ENCODE results near the gene ATG3. TPM values are rescaled to one million over a fixed set of nuclear protein-coding genes. Genes with fewer than 3 reads are reported as not detected.

The ATG3 gene
- total RNA-seq, result 39.8 and 46.3 TPM in 2 replicates
- long read RNA-seq, transcript ATG3-201 (12 exons, 1,570 nt), result major isoform, 93 of 106 reads
- long read RNA-seq, partial matches to known transcripts, result 1 of 106 reads
- long read RNA-seq, other reads (novel, unspliced or antisense), result 6 of 106 reads

DNA sequence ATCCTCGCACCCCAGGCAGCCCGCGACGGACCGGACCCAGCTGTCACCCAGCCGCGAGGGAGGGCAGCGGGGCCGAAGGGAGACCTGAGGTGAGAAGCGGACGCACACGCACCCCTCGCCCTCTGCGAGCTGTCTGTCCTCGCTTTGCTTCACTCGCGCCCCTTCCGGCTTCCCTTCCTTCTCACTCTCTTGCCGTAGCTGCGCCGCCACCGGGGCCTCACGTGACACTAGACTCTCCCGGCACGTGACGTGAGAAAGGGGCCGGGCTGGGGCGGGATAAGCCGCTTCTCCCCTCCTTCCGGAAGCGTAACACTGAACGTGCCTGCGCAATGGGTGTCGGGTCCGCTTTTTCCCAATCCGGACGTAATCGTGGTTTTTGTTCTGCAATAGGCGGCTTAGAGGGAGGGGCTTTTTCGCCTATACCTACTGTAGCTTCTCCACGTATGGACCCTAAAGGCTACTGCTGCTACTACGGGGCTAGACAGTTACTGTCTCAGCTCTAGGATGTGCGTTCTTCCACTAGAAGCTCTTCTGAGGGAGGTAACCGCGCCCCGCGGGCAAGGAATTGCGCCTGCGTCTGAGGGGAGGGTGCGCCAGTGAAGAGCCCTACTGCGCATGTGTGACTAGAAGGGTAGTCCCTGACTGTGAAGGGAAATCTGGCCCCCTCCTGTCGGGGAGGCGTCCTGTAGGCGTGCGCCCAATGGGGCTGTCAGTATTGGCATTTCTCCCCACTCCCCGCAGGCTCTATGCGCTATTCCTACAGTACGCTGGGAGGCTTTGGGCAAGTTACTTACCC is at the start of gene ATG3, which contains the start of gene SLC35A5:
Gene ATG3, minus strand, starts transcription at position 229 of the 796 bp plus-strand sequence. CDS start 434 bp downstream, outside the sequence.
Gene SLC35A5, plus strand, starts transcription at position 312 of the 796 bp plus-strand sequence. CDS start 1,359 bp downstream, outside the sequence.
- no peaks in the 10 kb centered on the region for H3K27me3 Mint-ChIP-seq (ENCODE audit: unreplicated experiment)
- peaks cover 21% of the 10 kb centered on the region for H3K36me3 Mint-ChIP-seq (ENCODE audit: unreplicated experiment)
- no peaks in the 10 kb centered on the region for H3K9me3 Mint-ChIP-seq (ENCODE audit: unreplicated experiment)

GRCh38 chr3:112610121-112610520 is 48.4 kb upstream of the ATG3 start:
- peak overlapping the region; percentile 78 for H3K27ac Mint-ChIP-seq (ENCODE audit: unreplicated experiment)
- TF ChIP-seq, protein P1, sequence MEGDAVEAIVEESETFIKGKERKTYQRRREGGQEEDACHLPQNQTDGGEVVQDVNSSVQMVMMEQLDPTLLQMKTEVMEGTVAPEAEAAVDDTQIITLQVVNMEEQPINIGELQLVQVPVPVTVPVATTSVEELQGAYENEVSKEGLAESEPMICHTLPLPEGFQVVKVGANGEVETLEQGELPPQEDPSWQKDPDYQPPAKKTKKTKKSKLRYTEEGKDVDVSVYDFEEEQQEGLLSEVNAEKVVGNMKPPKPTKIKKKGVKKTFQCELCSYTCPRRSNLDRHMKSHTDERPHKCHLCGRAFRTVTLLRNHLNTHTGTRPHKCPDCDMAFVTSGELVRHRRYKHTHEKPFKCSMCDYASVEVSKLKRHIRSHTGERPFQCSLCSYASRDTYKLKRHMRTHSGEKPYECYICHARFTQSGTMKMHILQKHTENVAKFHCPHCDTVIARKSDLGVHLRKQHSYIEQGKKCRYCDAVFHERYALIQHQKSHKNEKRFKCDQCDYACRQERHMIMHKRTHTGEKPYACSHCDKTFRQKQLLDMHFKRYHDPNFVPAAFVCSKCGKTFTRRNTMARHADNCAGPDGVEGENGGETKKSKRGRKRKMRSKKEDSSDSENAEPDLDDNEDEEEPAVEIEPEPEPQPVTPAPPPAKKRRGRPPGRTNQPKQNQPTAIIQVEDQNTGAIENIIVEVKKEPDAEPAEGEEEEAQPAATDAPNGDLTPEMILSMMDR (IDR thresholded peaks at IDR 0.05), result no peak
- no peaks in the 10 kb centered on the region for H3K9me3 Mint-ChIP-seq (ENCODE audit: unreplicated experiment)

More for the DNA sequence above, at the start of gene ATG3, which contains the start of gene SLC35A5:
- Mint-ChIP-seq H3K4me1 (ENCODE audit: unreplicated experiment) (peaks cover 28% of the 10 kb centered on the region), H3K27ac (ENCODE audit: unreplicated experiment) (peak within 1 kb of the TSS; percentile 99), H3K4me3 (ENCODE audit: unreplicated experiment) (peak within 1 kb of the TSS; percentile 94)
- peak; percentile 99 for DNase-seq (ENCODE audit: extremely low spot score, unreplicated experiment)
- TF ChIP-seq, protein P1 (IDR thresholded peaks at IDR 0.05), result no peak

DNA sequence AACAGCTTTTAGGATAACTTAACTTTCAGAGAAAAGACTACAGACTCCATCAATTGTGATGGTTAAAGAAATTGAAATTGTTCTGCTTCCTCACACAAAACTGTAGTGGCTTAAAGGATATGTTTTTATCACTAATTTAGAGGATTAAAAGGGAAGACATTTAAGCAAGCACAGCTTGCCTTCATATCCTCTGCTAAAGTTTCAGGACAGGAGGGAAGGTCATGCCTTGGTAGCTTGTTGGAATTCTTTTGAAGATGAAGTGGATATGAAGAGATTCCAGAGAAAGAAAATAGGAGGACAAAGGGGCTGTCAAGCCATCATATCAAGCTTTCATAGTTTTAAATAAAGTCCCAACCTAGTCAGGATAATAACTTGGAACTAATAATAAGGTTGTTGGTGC is 46.1 kb upstream of the ATG3 start:
- no peaks in the 10 kb centered on the region for H3K9me3 Mint-ChIP-seq (ENCODE audit: unreplicated experiment)
- peaks cover 63% of the 10 kb centered on the region for H3K36me3 Mint-ChIP-seq (ENCODE audit: unreplicated experiment)
- H3K4me3 Mint-ChIP-seq (ENCODE audit: unreplicated experiment), result no peak overlapping the region
- peak overlapping the region; percentile 94 for H3K27ac Mint-ChIP-seq (ENCODE audit: unreplicated experiment)
- no peaks in the 10 kb centered on the region for H3K27me3 Mint-ChIP-seq (ENCODE audit: unreplicated experiment)
- peaks cover 29% of the 10 kb centered on the region for H3K4me1 Mint-ChIP-seq (ENCODE audit: unreplicated experiment)
- TF ChIP-seq, protein P1 (IDR thresholded peaks at IDR 0.05), result no peak
- no peak for DNase-seq (ENCODE audit: extremely low spot score, unreplicated experiment)

More at GRCh38 chr3:112610121-112610520, 48.4 kb upstream of the ATG3 start:
- Mint-ChIP-seq H3K27me3 (ENCODE audit: unreplicated experiment) (no peaks in the 10 kb centered on the region), H3K4me3 (ENCODE audit: unreplicated experiment) (no peak overlapping the region), H3K36me3 (ENCODE audit: unreplicated experiment) (peaks cover 71% of the 10 kb centered on the region), H3K4me1 (ENCODE audit: unreplicated experiment) (peaks cover 14% of the 10 kb centered on the region)
- no peak for DNase-seq (ENCODE audit: extremely low spot score, unreplicated experiment)

DNA sequence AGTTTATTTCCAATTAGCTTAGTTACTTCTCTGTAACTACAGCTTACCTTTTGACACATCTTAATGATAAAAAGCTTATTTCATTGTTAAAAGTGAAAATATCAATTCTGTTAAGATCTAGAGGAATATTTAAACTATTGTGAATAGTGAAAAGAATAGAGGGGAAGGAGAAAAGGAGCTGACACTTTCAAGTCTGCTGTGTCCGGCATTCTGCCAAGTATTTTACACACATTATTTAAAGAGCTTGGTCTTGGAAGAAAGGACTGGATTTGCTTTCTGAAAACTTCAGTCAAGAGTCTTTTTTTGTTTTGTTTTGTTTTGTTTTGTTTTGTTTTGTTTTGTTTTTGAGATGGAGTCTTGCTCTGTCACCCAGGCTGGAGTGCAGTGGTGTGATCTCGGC is 44.3 kb upstream of the ATG3 start:
- Mint-ChIP-seq H3K27me3 (ENCODE audit: unreplicated experiment) (no peaks in the 10 kb centered on the region), H3K36me3 (ENCODE audit: unreplicated experiment) (peaks cover 65% of the 10 kb centered on the region), H3K27ac (ENCODE audit: unreplicated experiment) (peak overlapping the region; percentile 94), H3K9me3 (ENCODE audit: unreplicated experiment) (no peaks in the 10 kb centered on the region), H3K4me1 (ENCODE audit: unreplicated experiment) (peaks cover 29% of the 10 kb centered on the region), H3K4me3 (ENCODE audit: unreplicated experiment) (no peak overlapping the region)
- TF ChIP-seq, protein P1 (IDR thresholded peaks at IDR 0.05), result no peak
- no peak for DNase-seq (ENCODE audit: extremely low spot score, unreplicated experiment)

DNA sequence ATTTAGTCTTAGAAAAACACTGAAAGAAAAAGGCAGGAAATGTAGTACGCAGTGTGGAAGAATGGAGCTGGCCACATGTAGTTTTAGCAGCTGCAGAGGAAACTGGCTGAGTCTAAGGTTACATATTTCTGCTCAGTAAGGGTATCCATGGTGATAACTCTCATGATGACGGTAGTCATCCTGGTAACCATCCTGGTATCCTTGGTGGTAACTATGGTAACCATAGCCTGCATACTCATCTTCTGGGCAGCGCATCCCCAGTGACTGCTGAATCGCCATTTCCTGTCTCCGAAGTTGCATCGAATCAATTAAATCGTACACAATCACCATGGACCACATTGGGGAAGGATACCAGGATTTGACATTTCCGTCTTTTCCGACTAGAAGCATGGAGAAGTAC is 43.5 kb upstream of the ATG3 start:
- no peak for DNase-seq (ENCODE audit: extremely low spot score, unreplicated experiment)
- Mint-ChIP-seq H3K4me3 (ENCODE audit: unreplicated experiment) (peak overlapping the region; percentile 56), H3K9me3 (ENCODE audit: unreplicated experiment) (no peaks in the 10 kb centered on the region), H3K27ac (ENCODE audit: unreplicated experiment) (peak overlapping the region; percentile 94), H3K27me3 (ENCODE audit: unreplicated experiment) (no peaks in the 10 kb centered on the region), H3K4me1 (ENCODE audit: unreplicated experiment) (peaks cover 29% of the 10 kb centered on the region), H3K36me3 (ENCODE audit: unreplicated experiment) (peaks cover 64% of the 10 kb centered on the region)
- TF ChIP-seq, protein P1 (IDR thresholded peaks at IDR 0.05), result no peak
